ENCODE measurements around the gene BHLHE41.

The BHLHE41 gene

GRCh38 chr12:26116829-26117715 lies 7.8 kb downstream of the BHLHE41 start:
- in situ Hi-C loops (cut with HindIII; ENCODE audit: low sequenced_read_pairs): no loop called here

GRCh38 chr12:26114720-26115401 lies 10.0 kb downstream of the BHLHE41 start:
- in situ Hi-C loops (cut with HindIII; ENCODE audit: low sequenced_read_pairs): no loop called here

- in situ Hi-C loops (cut with HindIII; ENCODE audit: low sequenced_read_pairs): no loop called here
These were observed 10.8 kb downstream of the BHLHE41 start for GRCh38 chr12:26113853-26114719.

- in situ Hi-C loops (cut with HindIII; ENCODE audit: low sequenced_read_pairs): no loop called here
These were observed 11.6 kb downstream of the BHLHE41 start for GRCh38 chr12:26113181-26113654.

GRCh38 chr12:26112703-26113147 lies 12.1 kb downstream of the BHLHE41 start:
- in situ Hi-C loops (cut with HindIII; ENCODE audit: low sequenced_read_pairs): no loop called here

GRCh38 chr12:26112232-26112631 lies 12.6 kb downstream of the BHLHE41 start:
- in situ Hi-C loops (cut with HindIII; ENCODE audit: low sequenced_read_pairs): no loop called here

- in situ Hi-C loops (cut with HindIII; ENCODE audit: low sequenced_read_pairs): no loop called here
These were observed 15.4 kb downstream of the BHLHE41 start for GRCh38 chr12:26109343-26109881.

- in situ Hi-C loops (cut with HindIII; ENCODE audit: low sequenced_read_pairs): no loop called here
These were observed 15.9 kb downstream of the BHLHE41 start for GRCh38 chr12:26108915-26109314.

GRCh38 chr12:26106347-26106746 lies 18.5 kb downstream of the BHLHE41 start:
- in situ Hi-C loops (cut with HindIII; ENCODE audit: low sequenced_read_pairs): no loop called here

- in situ Hi-C loops (cut with HindIII; ENCODE audit: low sequenced_read_pairs): no loop called here
These were observed 21.9 kb downstream of the BHLHE41 start for GRCh38 chr12:26102953-26103352.

GRCh38 chr12:26101763-26102162 lies 23.1 kb downstream of the BHLHE41 start:
- in situ Hi-C loops (cut with HindIII; ENCODE audit: low sequenced_read_pairs): no loop called here

GRCh38 chr12:26101350-26101734 lies 23.5 kb downstream of the BHLHE41 start:
- in situ Hi-C loops (cut with HindIII; ENCODE audit: low sequenced_read_pairs): no loop called here

GRCh38 chr12:26100666-26101349 lies 24.0 kb downstream of the BHLHE41 start:
- in situ Hi-C loops (cut with HindIII; ENCODE audit: low sequenced_read_pairs): no loop called here

GRCh38 chr12:26097046-26097878 lies 27.6 kb downstream of the BHLHE41 start:
- in situ Hi-C loops (cut with HindIII; ENCODE audit: low sequenced_read_pairs): no loop called here

GRCh38 chr12:26096036-26096435 lies 28.8 kb downstream of the BHLHE41 start:
- in situ Hi-C loops (cut with HindIII; ENCODE audit: low sequenced_read_pairs): no loop called here

- in situ Hi-C loops (cut with HindIII; ENCODE audit: low sequenced_read_pairs): no loop called here
These were observed 29.7 kb downstream of the BHLHE41 start for GRCh38 chr12:26095186-26095585.

GRCh38 chr12:26092346-26093105 lies 32.3 kb downstream of the BHLHE41 start:
- in situ Hi-C loops (cut with HindIII; ENCODE audit: low sequenced_read_pairs): no loop called here

GRCh38 chr12:26091822-26092221 lies 33.0 kb downstream of the BHLHE41 start:
- in situ Hi-C loops (cut with HindIII; ENCODE audit: low sequenced_read_pairs): no loop called here
